ENCODE measurements around the gene SFMBT2. TPM values are rescaled to one million over a fixed set of nuclear protein-coding genes. Genes with fewer than 3 reads are reported as not detected.
A peak's percentile ranks its signal among the peaks of the same experiment; 100 is the strongest.

Gene SFMBT2
- total RNA-seq, 3 donors from 2014 or later (not counting 1 experiment from before 2014, with no cell fraction given), result 50.4 to 70.4 (median 52.2) TPM

DNA sequence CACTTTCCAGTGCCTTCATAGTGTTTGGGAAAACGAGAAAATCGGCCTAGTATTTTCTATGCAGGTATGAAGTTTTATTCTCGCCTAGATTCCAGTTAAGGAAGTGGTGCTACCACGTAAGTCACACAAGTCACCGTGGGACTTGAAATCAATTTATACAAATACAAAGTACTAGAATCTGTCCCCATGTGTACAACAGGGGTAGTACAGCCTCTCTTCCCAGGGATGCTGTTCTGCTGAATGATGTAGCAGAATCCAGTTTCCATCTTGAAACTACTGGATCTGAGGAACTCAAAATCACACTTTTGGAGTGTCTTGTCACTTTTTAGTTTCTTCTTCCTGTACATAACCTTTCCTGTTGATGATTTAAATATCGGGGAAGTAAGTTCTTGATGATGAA lies 129.4 kb downstream of the SFMBT2 start:
- H3K9me3 Mint-ChIP-seq, result no peaks in the 10 kb centered on the region
- ATAC-seq (peak in 2 of 3 donors; percentile 61 to 67), DNase-seq (no peak)
- Histone ChIP-seq H3K27ac (ENCODE audit: low read length) (no peak overlapping the region), H3K36me3 (ENCODE audit: control insufficient read depth, insufficient read depth, low read length) (peaks cover 10% of the 10 kb centered on the region), H3K27me3 (ENCODE audit: control insufficient read depth, insufficient read depth, low read length) (no peaks in the 10 kb centered on the region), H3K4me3 (ENCODE audit: low read length) (no peak overlapping the region), H3K9me3 (ENCODE audit: control insufficient read depth, insufficient read depth, low read length) (no peaks in the 10 kb centered on the region), H3K4me1 (ENCODE audit: control insufficient read depth, insufficient read depth, low read length) (peaks cover 3% of the 10 kb centered on the region)
- peaks cover 66 to 71% of the 10 kb centered on the region in 2 donors for H3K4me1 Mint-ChIP-seq
- H3K36me3 Mint-ChIP-seq, result no peaks in the 10 kb centered on the region
- no peaks in the 10 kb centered on the region for H3K27me3 Mint-ChIP-seq (ENCODE audit: low read depth in 2 of 2)
- 50% methylated on average over 5 of the region's 6 CpGs for WGBS (ENCODE audit: insufficient coverage)
- TF ChIP-seq CTCF (IDR thresholded peaks at IDR 0.05), result no peak
- H3K4me3 Mint-ChIP-seq, result no peak overlapping the region
- peak overlapping the region; percentile 10 to 67 for H3K27ac Mint-ChIP-seq
- intact Hi-C loops (cut with micrococcal nuclease), result no loop called here

DNA sequence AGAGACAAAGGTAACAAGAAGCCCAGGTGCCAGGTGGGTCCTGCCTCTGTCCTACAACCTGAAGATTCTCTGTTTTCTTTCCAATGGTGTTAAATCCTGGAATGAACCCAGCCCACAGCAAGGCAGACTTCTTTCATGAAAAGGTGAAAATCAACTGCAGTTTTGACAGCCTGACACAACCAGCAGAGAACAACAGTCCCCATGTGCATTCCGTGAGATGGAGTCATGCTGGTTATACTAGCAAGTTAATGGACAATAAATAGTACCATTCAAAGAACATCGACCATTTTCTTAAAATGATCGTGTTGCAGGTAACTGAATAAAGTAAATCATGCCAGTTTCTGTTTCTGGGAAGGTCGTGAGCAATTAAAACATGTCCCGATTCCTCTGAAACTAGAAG lies 131.5 kb downstream of the SFMBT2 start:
- H3K36me3 Mint-ChIP-seq, result no peaks in the 10 kb centered on the region

DNA sequence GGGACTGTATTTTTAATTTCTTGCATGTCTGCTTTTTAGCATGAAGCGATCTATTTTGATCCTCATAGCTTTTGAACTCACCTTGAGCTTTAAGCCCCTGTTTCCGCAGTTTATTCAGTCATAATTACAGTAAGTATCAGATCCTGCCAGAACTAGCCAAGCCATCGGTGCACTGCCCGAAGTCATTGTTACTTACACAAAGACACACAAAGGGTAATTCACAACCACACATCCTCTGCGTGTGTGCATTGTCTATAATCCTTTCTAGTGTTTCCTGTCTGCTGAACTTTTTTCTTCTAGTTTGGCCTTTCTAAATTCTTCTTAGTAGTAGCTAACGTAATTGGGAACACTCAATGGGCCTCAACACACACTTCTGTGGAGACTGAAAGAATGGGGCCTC lies 133.0 kb downstream of the SFMBT2 start:
- Mint-ChIP-seq H3K36me3 (no peaks in the 10 kb centered on the region), H3K4me1 (peaks cover 59 to 73% of the 10 kb centered on the region in 2 donors), H3K27ac (peak overlapping the region; percentile 50 to 57), H3K4me3 (no peak overlapping the region), H3K27me3 (ENCODE audit: low read depth in 2 of 2) (no peaks in the 10 kb centered on the region), H3K9me3 (no peaks in the 10 kb centered on the region)
- no peak overlapping the region for H3K4me3 ChIP-seq (ENCODE audit: low read length)
- peaks cover 6% of the 10 kb centered on the region for H3K36me3 ChIP-seq (ENCODE audit: control insufficient read depth, insufficient read depth, low read length)
- H3K9me3 ChIP-seq (ENCODE audit: control insufficient read depth, insufficient read depth, low read length), result no peaks in the 10 kb centered on the region
- no peak overlapping the region for H3K27ac ChIP-seq (ENCODE audit: low read length)
- intact Hi-C loops (cut with micrococcal nuclease), result no loop called here
- WGBS (ENCODE audit: insufficient coverage), result 94% methylated on average over 6 of the region's 6 CpGs
- no peak for DNase-seq
- no peaks in the 10 kb centered on the region for H3K27me3 ChIP-seq (ENCODE audit: control insufficient read depth, insufficient read depth, low read length)
- no peak for TF ChIP-seq CTCF (IDR thresholded peaks at IDR 0.05)
- H3K4me1 ChIP-seq (ENCODE audit: control insufficient read depth, insufficient read depth, low read length), result peaks cover 6% of the 10 kb centered on the region
- ATAC-seq, result no peak

More for the DNA sequence above, 131.5 kb downstream of the SFMBT2 start:
- 97% methylated on average over 5 of the region's 5 CpGs for WGBS (ENCODE audit: insufficient coverage)
- Mint-ChIP-seq H3K9me3 (no peaks in the 10 kb centered on the region), H3K4me1 (peaks cover 67 to 68% of the 10 kb centered on the region in 2 donors), H3K4me3 (no peak overlapping the region), H3K27ac (peak overlapping the region; percentile 10 to 58), H3K27me3 (ENCODE audit: low read depth in 2 of 2) (no peaks in the 10 kb centered on the region)
- DNase-seq (no peak), ATAC-seq (no peak)
- no peak overlapping the region for H3K4me3 ChIP-seq (ENCODE audit: low read length)
- no peaks in the 10 kb centered on the region for H3K27me3 ChIP-seq (ENCODE audit: control insufficient read depth, insufficient read depth, low read length)
- H3K27ac ChIP-seq (ENCODE audit: low read length), result no peak overlapping the region
- peaks cover 9% of the 10 kb centered on the region for H3K36me3 ChIP-seq (ENCODE audit: control insufficient read depth, insufficient read depth, low read length)
- peaks cover 3% of the 10 kb centered on the region for H3K4me1 ChIP-seq (ENCODE audit: control insufficient read depth, insufficient read depth, low read length)
- H3K9me3 ChIP-seq (ENCODE audit: control insufficient read depth, insufficient read depth, low read length), result no peaks in the 10 kb centered on the region
- no peak for TF ChIP-seq CTCF (IDR thresholded peaks at IDR 0.05)
- intact Hi-C loops (cut with micrococcal nuclease), result no loop called here

GRCh38 chr10:7277432-7277831 lies 133.4 kb downstream of the SFMBT2 start:
- TF ChIP-seq CTCF (IDR thresholded peaks at IDR 0.05), result no peak
- H3K27me3 ChIP-seq (ENCODE audit: control insufficient read depth, insufficient read depth, low read length), result no peaks in the 10 kb centered on the region
- 60% methylated on average over 1 of the region's 2 CpGs for WGBS (ENCODE audit: insufficient coverage)
- peaks cover 3% of the 10 kb centered on the region for H3K36me3 ChIP-seq (ENCODE audit: control insufficient read depth, insufficient read depth, low read length)
- Mint-ChIP-seq H3K4me1 (peaks cover 61 to 77% of the 10 kb centered on the region in 2 donors), H3K9me3 (no peaks in the 10 kb centered on the region), H3K27me3 (ENCODE audit: low read depth in 2 of 2) (no peaks in the 10 kb centered on the region), H3K36me3 (no peaks in the 10 kb centered on the region), H3K27ac (peak overlapping the region in 1 of 2 donors; percentile 50), H3K4me3 (no peak overlapping the region)
- H3K4me3 ChIP-seq (ENCODE audit: low read length), result no peak overlapping the region
- intact Hi-C loops (cut with micrococcal nuclease), result no loop called here
- no peak overlapping the region for H3K27ac ChIP-seq (ENCODE audit: low read length)
- no peak for DNase-seq
- H3K9me3 ChIP-seq (ENCODE audit: control insufficient read depth, insufficient read depth, low read length), result no peaks in the 10 kb centered on the region
- ATAC-seq, result no peak
- peaks cover 10% of the 10 kb centered on the region for H3K4me1 ChIP-seq (ENCODE audit: control insufficient read depth, insufficient read depth, low read length)

Data from natural killer cell (primary cell).